HG02981 (cell line): ENCODE measurements around the gene OR4K13.

Experiments
- ATAC-seq: cut with Tn5 transposase; IDR thresholded peaks from one replicate; pipeline ENCODE4 v1.9.1; 2021; ENCODE audit warnings: mild to moderate bottlenecking, moderate library complexity; ENCODE audit not compliant: unreplicated experiment

The OR4K13 gene

GRCh38 chr14:20035938-20036337, at the start of gene OR4K13:
Gene OR4K13, minus strand, starts transcription at chr14:20036038. Its CDS starts 1,280 bp downstream, at chr14:20034758.
- no peak for ATAC-seq

GRCh38 chr14:20059745-20060144, 23.9 kb upstream of the OR4K13 start, which contains the start of gene OR4L1:
Gene OR4L1, plus strand, starts transcription at chr14:20060045. Its CDS starts 0 bp downstream, at chr14:20060045.
- no peak for ATAC-seq

GRCh38 chr14:20048202-20048601, 12.4 kb upstream of the OR4K13 start:
- ATAC-seq, result no peak

GRCh38 chr14:20044243-20044642, 8.4 kb upstream of the OR4K13 start:
- no peak for ATAC-seq

GRCh38 chr14:20035449-20035848, 389 bp downstream of the OR4K13 start:
- ATAC-seq, result no peak

- ATAC-seq, result no peak
Measured at GRCh38 chr14:20031058-20031457, 4.8 kb downstream of the OR4K13 start.

GRCh38 chr14:20019257-20019865, 16.5 kb downstream of the OR4K13 start, which contains the start of gene OR4K14:
Gene OR4K14, minus strand, starts transcription at chr14:20019307. Its CDS starts 4,114 bp downstream, at chr14:20015193.
- no peak for ATAC-seq

- no peak for ATAC-seq
Measured at GRCh38 chr14:20008156-20008555, 27.7 kb downstream of the OR4K13 start.

GRCh38 chr14:20002319-20002718, 33.5 kb downstream of the OR4K13 start:
- no peak for ATAC-seq

GRCh38 chr14:20001863-20002262, 34.0 kb downstream of the OR4K13 start, which contains the start of gene OR4Q2:
Gene OR4Q2, plus strand, starts transcription at chr14:20002163.
- no peak for ATAC-seq

GRCh38 chr14:19993438-19993837, 42.4 kb downstream of the OR4K13 start:
- ATAC-seq, result no peak
